ENCODE results near the gene SMIM43.

DNA sequence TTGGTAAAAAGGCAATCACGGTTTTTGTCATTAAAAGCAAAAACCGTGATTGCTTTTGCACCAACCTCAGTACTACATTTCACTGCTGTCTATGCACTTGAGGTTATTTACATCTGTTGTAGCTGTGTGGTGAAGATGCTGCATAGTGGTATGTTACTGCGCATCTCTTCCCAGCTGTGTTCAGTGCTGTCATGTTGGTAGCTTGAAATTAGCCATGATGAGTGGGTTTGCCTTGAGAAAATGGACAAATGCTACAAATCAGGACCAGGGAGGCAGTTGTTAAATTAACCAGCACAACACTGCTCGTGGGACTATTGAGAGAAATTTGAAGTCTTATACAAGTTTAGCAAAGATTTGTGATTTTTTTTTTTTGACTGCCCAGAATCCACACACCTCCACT is 2.2 kb upstream of the SMIM43 start:
- TF ChIP-seq CTCF (optimal IDR thresholded peaks at IDR 0.05 in 1 of 3, IDR thresholded peaks at IDR 0.05 in 1 of 3, conservative IDR thresholded peaks at IDR 0.05 in 1 of 3; ENCODE audit: extremely low read depth in 1 of 3, insufficient read depth in 2 of 3, low read length in 3 of 3) (no peak), EZH2 (IDR thresholded peaks at IDR 0.05; ENCODE audit: low read length) (no peak)

Data from keratinocyte (primary cell).